HUES64 (cell line): ENCODE measurements around the gene ITPKA.

ENCODE experiments used
- H3K27ac ChIP-seq: 2 replicates; pipeline ENCODE4 v1.7.0; 2013; ENCODE audit warnings: low read depth, low read length, inconsistent platforms
- H3K27me3 ChIP-seq: 2 replicates; pipeline ENCODE4 v1.6.1; 2013; ENCODE audit warnings: mild to moderate bottlenecking, low read length; ENCODE audit not compliant: insufficient read depth
- H3K36me3 ChIP-seq: 2 replicates; pipeline ENCODE4 v1.6.1; 2013; ENCODE audit warnings: mild to moderate bottlenecking, low read length; ENCODE audit not compliant: insufficient read depth
- H3K4me1 ChIP-seq: 2 replicates; pipeline ENCODE4 v1.6.1; 2013; ENCODE audit warnings: mild to moderate bottlenecking, low read length, moderate library complexity; ENCODE audit not compliant: insufficient read depth
- H3K4me3 ChIP-seq: 2 replicates; pipeline ENCODE4 v1.5.1; 2013; ENCODE audit warnings: mild to moderate bottlenecking, low read length, moderate library complexity
- H3K9ac ChIP-seq: 2 replicates; pipeline ENCODE4 v1.6.1; 2013; ENCODE audit warnings: mild to moderate bottlenecking, low read depth, low read length
- H3K9me3 ChIP-seq: 2 replicates; pipeline ENCODE4 v1.6.1; 2013; ENCODE audit warnings: low read depth, low read length; ENCODE audit not compliant: insufficient read depth
- WGBS: fragments of 150-250, 120-280 bp; methylation state at CpG from one replicate; pipeline ENCODE4 v1.1.7; 2013; ENCODE audit warnings: missing lambda C conversion rate; 5-methylcytosine and 5-hydroxymethylcytosine counted together

Gene ITPKA

DNA sequence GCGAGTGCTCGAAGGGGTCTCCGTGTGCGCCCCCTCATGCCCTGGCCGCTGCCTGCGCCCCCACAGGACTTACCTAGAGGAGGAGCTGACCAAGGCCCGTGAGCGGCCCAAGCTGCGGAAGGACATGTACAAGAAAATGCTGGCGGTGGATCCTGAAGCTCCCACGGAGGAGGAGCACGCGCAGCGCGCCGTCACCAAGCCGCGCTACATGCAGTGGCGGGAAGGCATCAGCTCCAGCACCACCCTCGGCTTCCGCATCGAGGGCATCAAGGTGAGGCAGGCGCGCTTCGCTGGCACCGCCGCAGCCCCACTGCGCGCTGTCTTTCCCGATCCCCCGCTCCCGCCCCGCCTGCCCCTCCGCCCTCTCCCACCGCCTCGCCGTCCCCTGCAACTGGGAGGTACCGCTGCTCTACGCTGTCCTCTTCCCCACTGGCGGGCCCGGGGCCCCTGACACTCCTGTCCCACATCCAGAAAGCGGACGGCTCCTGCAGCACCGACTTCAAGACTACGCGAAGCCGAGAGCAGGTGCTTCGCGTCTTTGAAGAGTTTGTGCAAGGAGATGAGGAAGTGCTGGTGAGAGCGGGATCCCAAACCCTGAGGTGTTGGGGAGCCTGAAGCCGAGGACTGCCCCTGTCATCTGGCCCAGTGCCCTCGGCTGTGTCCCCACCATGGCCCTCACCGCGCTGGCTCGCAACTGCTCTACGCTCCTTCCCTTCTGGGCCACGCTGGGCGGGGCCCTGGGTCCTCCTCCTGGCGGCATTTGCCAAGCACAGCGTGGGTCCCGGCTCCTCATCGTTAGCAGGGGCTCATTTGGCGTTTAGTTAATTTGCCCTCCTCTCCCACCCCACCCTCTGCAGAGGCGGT, 8.5 kb downstream of the ITPKA start:
- peak overlapping the region; percentile 45 for H3K4me3 ChIP-seq
- WGBS, result 3% methylated on average over 64 of the region's 64 CpGs
- peaks cover 98% of the 10 kb centered on the region for H3K27me3 ChIP-seq

DNA sequence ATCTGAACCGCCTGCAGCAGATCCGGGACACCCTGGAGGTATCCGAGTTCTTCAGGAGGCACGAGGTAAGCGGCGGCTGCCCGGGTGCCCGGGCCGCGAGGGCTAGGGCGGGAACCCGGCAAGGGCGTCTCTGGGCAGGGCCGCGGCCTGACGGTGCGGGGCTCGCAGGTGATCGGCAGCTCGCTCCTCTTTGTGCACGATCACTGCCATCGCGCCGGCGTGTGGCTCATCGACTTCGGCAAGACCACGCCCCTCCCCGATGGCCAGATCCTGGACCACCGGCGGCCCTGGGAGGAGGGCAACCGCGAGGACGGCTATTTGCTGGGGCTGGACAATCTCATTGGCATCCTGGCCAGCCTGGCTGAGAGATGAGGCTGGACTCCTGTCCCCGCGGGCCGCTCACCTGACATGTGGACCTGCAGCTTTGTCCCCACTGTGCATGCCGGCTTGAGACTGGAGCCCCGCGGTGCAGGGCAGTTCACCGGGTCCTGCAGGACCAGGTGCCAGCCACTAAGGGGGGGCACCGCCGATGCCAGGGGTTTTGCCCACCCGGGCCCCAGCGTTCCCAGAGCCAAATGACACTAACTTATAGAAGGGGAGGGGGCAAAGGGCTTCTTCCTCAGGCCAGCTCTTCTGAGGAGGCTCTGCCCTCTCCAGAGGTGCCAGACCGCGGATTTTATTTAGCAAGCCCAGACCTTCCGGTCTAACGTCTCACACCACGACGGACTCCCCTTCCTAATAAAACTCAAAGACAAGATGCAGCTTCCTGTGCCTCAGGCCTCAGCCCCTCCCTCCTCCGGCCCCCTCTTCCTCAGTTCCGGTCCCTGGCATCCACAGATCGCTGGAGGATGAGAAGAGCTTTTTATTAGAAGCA, 9.4 kb downstream of the ITPKA start:
- 10% methylated on average over 54 of the region's 54 CpGs for WGBS
- Histone ChIP-seq H3K27me3 (peaks cover 98% of the 10 kb centered on the region), H3K9me3 (no peaks in the 10 kb centered on the region), H3K9ac (no peak overlapping the region), H3K36me3 (no peaks in the 10 kb centered on the region), H3K4me1 (0 out of 2 replicates have a peak, but pooled peaks cover 2% of the 10 kb centered on the region), H3K27ac (no peak overlapping the region), H3K4me3 (peak overlapping the region; percentile 45)

More for the DNA sequence above, 8.5 kb downstream of the ITPKA start:
- H3K9ac ChIP-seq, result no peak overlapping the region
- H3K9me3 ChIP-seq, result no peaks in the 10 kb centered on the region
- H3K27ac ChIP-seq, result no peak overlapping the region
- no peaks in the 10 kb centered on the region for H3K36me3 ChIP-seq
- H3K4me1 ChIP-seq, result 0 out of 2 replicates have a peak, but pooled peaks cover 2% of the 10 kb centered on the region

DNA sequence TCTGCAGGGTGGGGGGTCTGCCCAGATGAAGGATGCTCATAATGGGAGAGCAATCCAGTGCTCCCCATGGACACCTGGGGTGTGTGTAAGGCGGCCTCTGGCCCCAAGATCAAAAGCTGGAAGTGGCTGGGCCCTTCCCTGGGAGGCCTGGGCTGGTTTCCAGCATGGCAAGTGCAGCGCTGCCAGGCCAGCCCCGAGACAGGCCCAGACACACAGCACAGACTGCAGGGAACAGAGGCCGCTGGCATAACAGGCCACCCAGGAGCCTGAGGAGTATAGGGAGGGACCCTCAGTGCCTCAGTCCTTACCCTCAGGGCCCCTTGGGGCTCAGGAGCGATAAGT, 10.0 kb downstream of the ITPKA start:
- no peak overlapping the region for H3K9ac ChIP-seq
- no peak overlapping the region for H3K27ac ChIP-seq
- peaks cover 98% of the 10 kb centered on the region for H3K27me3 ChIP-seq
- 0 out of 2 replicates have a peak, but pooled peaks cover 2% of the 10 kb centered on the region for H3K4me1 ChIP-seq
- H3K4me3 ChIP-seq, result no peak overlapping the region
- WGBS, result 75% methylated on average over 5 of the region's 5 CpGs
- no peaks in the 10 kb centered on the region for H3K36me3 ChIP-seq
- no peaks in the 10 kb centered on the region for H3K9me3 ChIP-seq

DNA sequence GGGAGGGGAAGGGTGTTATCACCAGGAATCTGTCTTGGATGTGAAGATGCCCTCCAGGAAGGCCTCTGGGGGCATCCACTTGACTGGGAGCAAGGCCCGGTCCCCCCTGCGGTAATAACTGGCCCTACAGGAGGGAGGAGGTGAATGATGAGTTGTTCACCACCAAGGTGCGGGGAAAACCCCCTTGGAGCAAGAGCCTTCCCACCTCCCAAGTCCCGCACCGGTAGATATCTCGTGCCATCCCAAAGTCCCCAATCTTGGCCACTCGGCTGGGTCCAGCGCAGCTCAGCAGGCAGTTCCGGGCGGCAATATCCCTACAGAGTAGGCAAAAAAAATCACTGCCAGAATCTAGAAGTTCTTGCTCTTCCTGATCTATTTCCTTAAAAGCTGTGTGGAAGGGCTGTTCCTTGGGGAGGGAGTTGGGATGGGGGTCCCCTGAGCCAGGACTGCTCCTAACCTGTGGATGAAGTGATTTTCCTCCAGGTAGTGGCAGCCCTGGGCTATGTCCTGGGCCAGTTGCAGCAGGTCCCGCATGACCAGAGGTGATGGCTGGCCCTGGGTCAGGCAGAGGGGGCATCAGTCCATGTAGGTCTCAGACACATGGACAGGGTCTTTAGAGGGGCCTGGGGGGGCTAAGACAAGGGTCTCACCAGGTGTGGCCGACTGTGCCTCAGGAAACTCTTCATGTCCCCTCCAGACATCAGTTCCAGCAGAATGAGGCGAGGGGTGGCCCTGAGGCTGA, 11.2 kb downstream of the ITPKA start:
- no peak overlapping the region for H3K9ac ChIP-seq
- peaks cover 98% of the 10 kb centered on the region for H3K27me3 ChIP-seq
- H3K9me3 ChIP-seq, result no peaks in the 10 kb centered on the region
- H3K4me1 ChIP-seq, result 0 out of 2 replicates have a peak, but pooled peaks cover 2% of the 10 kb centered on the region
- H3K36me3 ChIP-seq, result no peaks in the 10 kb centered on the region
- 89% methylated on average over 13 of the region's 13 CpGs for WGBS
- H3K27ac ChIP-seq, result no peak overlapping the region
- H3K4me3 ChIP-seq, result no peak overlapping the region

DNA sequence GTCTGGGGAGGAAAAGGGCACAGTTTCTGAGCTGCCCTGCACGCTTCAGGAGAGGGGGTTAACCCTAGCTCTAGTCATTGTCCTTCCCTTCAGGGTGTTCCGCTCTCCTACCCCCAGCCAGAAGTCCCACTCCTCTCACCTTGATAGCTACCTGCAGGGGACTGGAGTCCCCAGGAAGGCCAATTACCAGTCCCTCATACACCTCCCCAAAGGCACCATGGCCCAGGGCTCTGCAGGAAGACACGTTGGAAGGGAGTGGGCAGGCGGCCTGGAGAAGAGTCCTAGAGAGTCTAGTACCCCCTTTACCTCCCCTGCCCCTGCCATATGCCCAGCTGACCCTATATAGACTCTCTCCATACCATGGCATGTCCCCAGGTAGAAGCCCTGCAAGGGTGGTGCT, 12.1 kb downstream of the ITPKA start:
- H3K9me3 ChIP-seq, result no peaks in the 10 kb centered on the region
- WGBS, result 76% methylated on average over 4 of the region's 4 CpGs
- no peak overlapping the region for H3K9ac ChIP-seq
- no peaks in the 10 kb centered on the region for H3K36me3 ChIP-seq
- H3K27me3 ChIP-seq, result peaks cover 98% of the 10 kb centered on the region
- no peak overlapping the region for H3K27ac ChIP-seq
- 0 out of 2 replicates have a peak, but pooled peaks cover 2% of the 10 kb centered on the region for H3K4me1 ChIP-seq
- no peak overlapping the region for H3K4me3 ChIP-seq

DNA sequence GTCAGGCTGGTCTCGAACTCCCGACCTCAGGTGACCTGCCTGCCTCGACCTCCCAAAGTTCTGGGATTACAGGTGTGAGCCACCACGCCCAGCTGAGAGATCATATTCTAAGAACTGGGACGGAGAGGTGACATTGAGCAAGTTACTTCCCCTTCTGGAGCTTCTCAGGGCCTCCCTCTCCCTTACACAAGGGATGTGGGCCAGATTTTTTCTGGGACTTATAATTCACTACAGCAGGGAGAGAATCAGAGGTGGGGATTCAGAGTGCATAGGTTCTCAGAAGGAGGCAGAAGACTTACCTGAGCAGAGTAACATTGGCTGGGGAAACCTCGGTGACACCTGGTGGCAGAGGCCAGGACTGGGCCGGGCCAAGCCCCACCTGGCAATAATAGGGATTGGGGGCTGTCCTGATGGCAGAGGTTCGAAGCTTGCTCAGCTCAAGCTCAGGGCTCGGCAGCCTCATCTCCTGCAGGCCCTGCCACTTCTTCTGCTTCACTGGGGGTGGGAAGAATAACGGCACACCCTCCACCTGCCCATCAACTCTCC, 13.2 kb downstream of the ITPKA start:
- Histone ChIP-seq H3K4me3 (no peak overlapping the region), H3K9me3 (no peaks in the 10 kb centered on the region), H3K27me3 (peaks cover 98% of the 10 kb centered on the region), H3K4me1 (no peaks in the 10 kb centered on the region), H3K36me3 (no peaks in the 10 kb centered on the region), H3K27ac (no peak overlapping the region), H3K9ac (no peak overlapping the region)
- 80% methylated on average over 10 of the region's 10 CpGs for WGBS

DNA sequence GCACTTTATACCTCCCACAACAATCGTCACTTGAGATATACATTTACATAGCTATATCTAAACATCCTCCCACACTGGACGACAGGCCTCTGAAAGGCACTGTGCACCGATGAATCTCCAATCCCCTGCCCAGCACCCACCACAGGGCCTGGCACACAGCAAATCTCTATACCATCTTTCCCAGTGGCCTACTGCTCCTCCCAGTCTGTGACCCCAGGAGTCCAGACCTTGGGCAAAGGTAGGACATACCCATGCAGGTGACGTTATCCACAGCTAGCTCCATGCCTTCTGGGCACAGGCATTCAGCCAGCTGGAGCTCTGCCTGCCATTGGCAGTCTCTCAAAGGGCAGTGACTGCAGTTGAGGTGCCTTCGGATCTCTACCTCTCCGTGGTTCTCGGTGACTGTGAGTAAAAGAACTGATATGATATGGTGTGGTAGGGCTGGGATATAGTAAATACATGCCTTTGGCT, 14.2 kb downstream of the ITPKA start:
- Histone ChIP-seq H3K9ac (no peak overlapping the region), H3K9me3 (no peaks in the 10 kb centered on the region), H3K36me3 (no peaks in the 10 kb centered on the region), H3K27me3 (peaks cover 98% of the 10 kb centered on the region), H3K4me3 (no peak overlapping the region), H3K27ac (no peak overlapping the region), H3K4me1 (no peaks in the 10 kb centered on the region)
- WGBS, result 87% methylated on average over 7 of the region's 7 CpGs

DNA sequence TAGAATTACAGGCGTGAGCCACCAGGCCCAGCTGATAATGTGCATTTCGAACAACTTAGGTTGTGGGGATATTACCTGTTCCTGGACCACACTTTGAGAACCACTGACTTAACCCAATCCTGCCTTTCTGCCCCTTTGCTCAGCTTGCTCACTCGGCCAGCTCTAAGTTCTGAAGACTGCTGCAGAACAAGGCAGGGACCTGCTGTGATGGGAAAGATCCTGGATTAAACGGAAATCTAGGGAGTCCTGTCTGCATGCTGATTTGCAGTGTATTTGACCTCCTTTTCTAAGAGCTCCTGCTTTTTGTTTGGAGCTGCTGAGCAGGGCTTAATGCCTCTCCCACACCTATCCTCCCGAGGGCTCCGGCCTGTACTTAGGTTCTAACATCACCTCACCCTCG, 17.1 kb downstream of the ITPKA start:
- Histone ChIP-seq H3K9ac (no peak overlapping the region), H3K27ac (no peak overlapping the region), H3K27me3 (peaks cover 86% of the 10 kb centered on the region), H3K4me1 (peaks cover 6% of the 10 kb centered on the region; the same call in 1 of the 2 replicates), H3K36me3 (no peaks in the 10 kb centered on the region), H3K4me3 (peak overlapping the region; percentile 39; the same call in 1 of the 2 replicates), H3K9me3 (no peaks in the 10 kb centered on the region)
- 46% methylated on average over 7 of the region's 7 CpGs for WGBS

DNA sequence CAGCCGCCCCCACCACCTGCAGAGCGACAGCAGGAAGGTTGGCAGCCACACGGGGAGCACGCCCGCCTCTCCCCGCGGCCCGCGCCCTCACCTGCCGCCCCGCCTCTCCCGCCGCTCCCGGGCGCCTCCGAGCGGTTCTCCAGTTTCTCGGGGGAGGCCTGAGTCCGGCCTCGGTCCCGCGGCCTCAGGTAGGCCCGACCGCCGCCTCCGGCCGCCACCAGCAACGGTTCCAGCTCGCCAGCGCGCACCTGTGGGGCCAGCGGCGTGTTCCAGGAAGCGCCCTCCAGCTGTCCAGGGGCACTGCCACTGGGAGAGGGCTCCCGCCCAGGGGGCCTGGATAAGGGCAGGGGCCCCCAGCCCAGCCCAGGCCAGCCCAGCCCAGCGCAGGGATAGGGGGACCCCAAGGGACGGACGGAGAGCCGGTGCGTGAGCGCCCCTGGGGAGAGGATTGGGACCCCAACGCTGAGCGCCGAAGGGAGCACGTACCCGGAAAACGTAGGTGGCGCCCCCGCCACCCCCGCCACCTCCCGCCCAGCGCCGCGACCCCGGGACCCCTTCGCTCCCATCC, 17.7 kb downstream of the ITPKA start:
- Histone ChIP-seq H3K36me3 (no peaks in the 10 kb centered on the region), H3K27ac (no peak overlapping the region), H3K4me1 (peaks cover 6% of the 10 kb centered on the region; the same call in 1 of the 2 replicates), H3K9ac (no peak overlapping the region; the same call in 1 of the 2 replicates), H3K9me3 (no peaks in the 10 kb centered on the region), H3K4me3 (peak overlapping the region; percentile 59), H3K27me3 (peaks cover 79% of the 10 kb centered on the region)
- WGBS, result 4% methylated on average over 56 of the region's 56 CpGs

DNA sequence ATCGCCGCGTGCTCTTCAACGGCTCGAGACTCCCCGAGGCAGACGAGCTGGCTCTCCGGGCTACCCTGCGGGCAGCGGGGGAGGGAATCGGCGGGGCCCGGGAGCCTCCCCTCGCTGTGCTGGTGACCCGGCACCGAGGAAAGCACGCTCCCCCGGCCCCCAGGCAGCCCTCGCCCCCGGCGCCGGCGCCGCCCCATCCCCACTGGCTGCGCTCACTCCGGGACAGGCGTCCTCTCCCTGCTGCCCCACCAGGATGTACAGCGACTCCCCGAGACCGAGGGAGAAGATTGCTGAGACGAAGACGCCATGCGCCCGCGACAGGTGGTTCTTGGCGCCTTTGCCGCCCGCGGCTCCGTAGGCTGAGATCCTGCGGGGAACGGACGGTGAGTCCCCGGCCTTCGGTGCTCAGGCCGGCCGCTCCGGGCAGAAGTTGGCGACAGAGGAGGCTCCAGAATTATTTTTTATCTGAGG, 18.3 kb downstream of the ITPKA start:
- 3% methylated on average over 49 of the region's 49 CpGs for WGBS
- Histone ChIP-seq H3K9ac (no peak overlapping the region), H3K9me3 (no peaks in the 10 kb centered on the region), H3K36me3 (0 out of 2 replicates have a peak, but pooled peaks cover 2% of the 10 kb centered on the region), H3K27ac (no peak overlapping the region), H3K4me3 (peak overlapping the region; percentile 59), H3K4me1 (peaks cover 6% of the 10 kb centered on the region; the same call in 1 of the 2 replicates), H3K27me3 (peaks cover 76% of the 10 kb centered on the region)
